NCI-H226 (cell line): ENCODE results near the gene ARHGDIA.
"Not testable (repeated sequence)": the region's sequence is repeated elsewhere in the genome, so short reads cannot be mapped to it uniquely, and the experiment has no call there.

Source experiments
- DNase-seq: peaks from one replicate; pipeline ENCODE4 v3.0.0-alpha.2; 2015

Gene ARHGDIA

GRCh38 chr17:81842725-81843504 is 28.2 kb downstream of the ARHGDIA start:
- DNase-seq: no peak

- no peak for DNase-seq
Observed at GRCh38 chr17:81842378-81842724, 28.8 kb downstream of the ARHGDIA start.

DNA sequence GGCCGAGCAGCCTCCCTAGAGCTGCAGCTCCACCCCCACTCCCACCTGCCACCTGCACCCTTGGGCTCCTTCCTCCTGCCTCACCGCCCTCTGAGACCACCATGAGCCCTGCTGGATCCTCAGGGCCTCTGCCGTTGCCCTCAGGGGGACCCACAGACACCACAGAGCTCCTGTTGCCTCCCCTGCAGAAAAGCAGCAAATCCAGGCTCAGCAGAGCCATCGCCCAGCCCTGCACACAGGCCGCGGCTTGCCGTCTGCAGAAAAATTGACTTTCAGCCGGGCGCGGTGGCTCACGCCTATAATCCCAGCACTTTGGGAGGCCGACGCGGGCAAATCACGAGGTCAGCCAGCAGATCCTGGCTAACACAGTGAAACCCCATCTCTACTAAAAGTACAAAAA is 29.3 kb downstream of the ARHGDIA start:
- no peak for DNase-seq

GRCh38 chr17:81840826-81841778 is 30.0 kb downstream of the ARHGDIA start:
- DNase-seq: no peak

DNA sequence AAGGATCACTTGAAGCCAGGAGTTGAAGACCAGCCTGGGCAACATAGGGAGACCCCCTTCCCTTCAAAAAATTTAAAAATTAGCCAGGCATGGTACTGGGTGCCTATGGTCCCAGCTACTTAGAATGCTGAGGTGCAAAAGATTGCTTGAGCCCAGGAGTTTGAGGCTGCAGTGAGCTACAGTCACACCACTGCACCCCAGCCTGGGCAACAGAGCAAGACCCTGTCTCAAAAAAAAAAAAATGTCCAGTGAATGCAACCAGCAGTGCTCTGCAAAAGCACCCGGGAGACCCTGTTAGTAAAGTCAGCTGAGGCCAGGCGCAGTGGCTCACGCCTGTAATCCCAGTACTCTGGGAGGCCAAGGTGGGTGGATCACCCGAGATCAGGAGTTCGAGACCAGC is 31.1 kb downstream of the ARHGDIA start:
- DNase-seq: not testable (repeated sequence)

DNA sequence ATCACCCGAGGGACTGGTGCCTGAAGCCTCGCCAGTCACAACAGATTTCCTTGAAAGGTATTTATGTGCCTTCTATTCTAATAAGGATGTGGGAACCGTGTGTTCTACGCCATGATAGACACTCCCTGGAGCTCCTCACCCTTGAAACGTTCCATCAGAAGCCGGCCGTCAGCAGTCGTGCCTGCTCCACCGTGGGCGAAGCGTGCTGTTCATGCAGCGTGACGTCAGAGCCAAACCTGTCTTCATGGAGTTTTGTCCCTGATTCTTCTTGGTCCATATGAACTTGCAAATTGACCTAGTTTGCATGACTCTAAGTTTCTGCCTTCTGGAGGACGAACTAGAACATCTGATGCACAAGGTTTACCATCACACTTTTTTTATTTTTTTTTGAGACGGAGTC is 31.8 kb downstream of the ARHGDIA start:
- no peak for DNase-seq

GRCh38 chr17:81838753-81839255 is 32.3 kb downstream of the ARHGDIA start:
- no peak for DNase-seq

GRCh38 chr17:81837641-81838040 is 33.5 kb downstream of the ARHGDIA start:
- DNase-seq: no peak

DNA sequence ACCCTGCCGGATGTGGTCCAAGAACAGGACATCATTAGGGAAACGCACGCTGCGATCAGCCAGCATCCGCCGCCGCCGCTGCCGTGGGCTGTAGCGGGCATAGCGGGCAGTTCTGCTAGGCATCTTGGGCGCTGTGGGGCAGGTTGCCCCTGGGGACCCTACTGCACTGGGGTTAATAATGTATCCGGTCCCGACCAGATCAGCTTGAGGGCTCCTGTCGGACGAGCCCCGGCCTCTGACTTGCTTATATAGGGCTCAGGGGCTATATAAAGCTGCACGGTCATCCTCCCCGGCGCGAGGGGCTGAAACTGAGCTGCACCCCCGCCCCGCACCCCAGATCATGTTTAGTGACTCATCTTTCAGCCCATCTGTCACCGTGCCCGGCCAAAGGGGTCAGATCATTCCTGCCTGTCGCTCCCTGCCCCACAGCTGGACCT is 36.3 kb downstream of the ARHGDIA start, which contains the start of gene PPP1R27:
Gene PPP1R27 (minus strand): TSS at position 220 of the 437 bp plus-strand sequence. CDS start 97 bp downstream, at position 123.
- no peak for DNase-seq

- DNase-seq: no peak
Observed at GRCh38 chr17:81833921-81834830, 37.0 kb downstream of the ARHGDIA start.

GRCh38 chr17:81833160-81833920 is 37.8 kb downstream of the ARHGDIA start, which contains the start of gene MCRIP1:
Gene MCRIP1 (minus strand): TSS chr17:81833291. CDS start chr17:81824506, 8,785 bp downstream.
- DNase-seq: peak; percentile 93

GRCh38 chr17:81832608-81833159 is 38.5 kb downstream of the ARHGDIA start:
- DNase-seq: no peak

- no peak for DNase-seq
Observed at GRCh38 chr17:81831957-81832607, 39.1 kb downstream of the ARHGDIA start.

DNA sequence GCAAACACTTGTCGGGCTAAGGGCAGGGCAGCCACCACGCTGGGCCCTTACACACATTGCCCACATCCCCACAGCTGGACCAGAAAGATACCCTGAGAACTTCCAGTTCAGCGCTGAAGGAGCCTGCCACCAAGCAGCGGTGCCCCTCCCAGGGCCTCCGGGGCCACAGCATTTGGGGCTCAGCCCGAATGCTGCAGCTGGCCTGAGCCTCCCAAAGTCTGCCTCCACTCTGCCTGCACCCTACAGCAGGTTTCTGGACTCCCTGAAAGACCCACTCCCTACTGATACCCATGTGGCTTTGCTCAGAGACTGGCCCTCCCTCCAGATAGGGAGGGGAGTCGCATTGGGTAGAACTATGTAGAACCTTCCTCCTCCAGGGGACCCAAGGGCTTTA is 39.6 kb downstream of the ARHGDIA start:
- DNase-seq: no peak

DNA sequence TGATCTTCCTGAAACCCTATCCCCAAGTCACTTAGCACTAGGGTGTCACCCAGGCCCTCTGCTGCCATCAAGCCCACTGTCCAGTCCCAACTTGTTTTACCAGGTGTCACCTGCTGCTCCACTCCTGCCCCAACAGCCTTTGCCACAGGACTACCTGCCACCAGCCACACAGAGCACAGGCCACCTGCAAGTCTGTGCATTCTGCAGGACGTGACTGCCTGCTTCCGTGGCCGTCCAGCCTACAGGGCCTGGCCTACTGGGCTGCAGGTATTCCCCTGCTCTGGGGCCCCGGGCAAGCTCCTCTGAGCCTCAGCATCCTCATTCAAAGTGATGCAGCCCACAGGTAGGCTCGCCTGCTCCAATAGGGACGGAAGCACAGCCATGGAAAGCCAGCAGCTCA is 41.3 kb downstream of the ARHGDIA start:
- DNase-seq: no peak

DNA sequence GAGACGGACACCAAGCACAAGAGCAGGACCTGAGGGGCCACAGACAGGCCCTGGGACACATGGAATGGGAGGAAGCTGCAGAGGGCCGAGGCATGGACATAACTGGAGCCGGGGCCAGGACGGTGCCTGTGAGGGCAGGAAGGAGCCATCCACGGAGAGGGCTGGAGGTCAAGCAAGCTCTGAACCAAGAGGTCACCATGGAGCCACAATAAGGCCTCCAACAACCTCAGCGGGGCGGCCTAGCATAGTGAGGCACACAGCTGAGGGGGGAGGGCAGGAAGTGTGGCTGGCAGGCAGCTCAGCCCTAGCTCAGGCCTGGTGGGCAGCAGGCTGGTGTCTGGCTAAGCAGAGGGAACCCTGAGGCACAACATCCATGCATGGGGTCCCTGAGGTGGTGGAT is 42.5 kb downstream of the ARHGDIA start:
- no peak for DNase-seq

GRCh38 chr17:81825841-81826466 is 45.2 kb downstream of the ARHGDIA start:
- DNase-seq: no peak

DNA sequence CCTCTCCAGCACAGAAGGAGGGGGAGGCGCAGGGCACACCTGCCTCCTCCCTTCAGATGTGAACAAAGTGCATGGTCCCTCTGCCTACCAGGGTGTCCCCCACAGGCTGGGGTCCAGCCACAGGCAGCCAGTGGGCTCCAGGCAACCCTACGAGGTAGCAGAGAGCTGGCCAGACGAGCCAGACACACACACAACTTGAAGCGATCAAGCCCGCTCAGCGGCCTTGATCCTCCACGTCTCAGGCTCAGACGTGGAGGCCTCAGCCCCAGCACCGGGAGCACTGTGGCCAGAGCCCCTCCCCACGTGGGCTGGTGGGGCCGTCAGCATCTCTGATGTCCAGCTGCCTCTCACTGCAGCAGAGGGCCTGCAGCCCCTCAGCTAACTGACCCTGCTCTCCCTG is 46.5 kb downstream of the ARHGDIA start:
- DNase-seq: no peak

DNA sequence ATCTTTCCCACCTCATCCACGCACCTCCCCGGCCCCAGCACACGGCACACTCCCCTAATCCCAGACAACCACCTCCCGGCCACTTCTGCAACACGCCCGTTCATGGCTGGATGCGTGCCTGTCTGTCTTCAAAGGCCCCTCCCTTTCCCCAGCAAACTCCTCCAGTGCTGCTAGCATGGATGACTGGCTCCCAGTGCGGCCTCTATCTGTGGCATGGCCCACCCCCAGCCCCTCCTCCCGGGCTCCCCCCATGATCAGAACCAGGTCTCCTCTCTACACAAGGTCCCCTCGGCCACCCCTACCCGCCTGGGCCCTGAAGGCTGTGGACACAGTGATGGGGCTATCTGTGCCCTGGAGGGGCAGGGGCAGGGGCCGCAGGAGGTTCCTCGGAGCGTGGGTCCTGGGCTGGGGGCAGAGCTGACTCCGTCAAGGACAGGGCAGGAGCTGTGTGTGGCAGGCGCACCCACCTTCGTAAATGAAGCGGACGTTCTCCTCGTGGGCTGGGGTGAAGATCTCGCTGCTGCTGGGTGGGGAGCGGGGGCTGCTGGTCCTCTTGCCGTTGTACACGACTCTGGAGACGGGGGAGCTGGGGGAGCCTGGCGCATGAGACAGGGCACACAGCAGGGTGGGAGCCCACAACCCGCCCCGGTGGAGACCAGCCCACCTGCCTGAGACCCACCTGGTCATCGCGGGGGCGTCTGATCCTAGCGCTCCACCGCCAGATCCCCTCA is 47.2 kb downstream of the ARHGDIA start:
- DNase-seq: no peak
